Stomach (tissue), 9 donors: ENCODE data around the gene UNC45B. TPM values are rescaled to one million over a fixed set of nuclear protein-coding genes. Genes with fewer than 3 reads are reported as not detected.

ENCODE experiments used
- DNase-seq, 2 donors: peaks; one replicate each; pipeline versions ENCODE4 v3.0.0 to v3.0.0-alpha.2; 2013 to 2019
- H3K27ac ChIP-seq, 5 donors: fragments of 200-600 bp in 4 of 5; sonication (generic) in 4 of 5; one replicate each; pipeline ENCODE4 v1.5.1; 2013 to 2019; ENCODE audit warnings: mild to moderate bottlenecking in 1 of 5, moderate library complexity in 1 of 5
- H3K27me3 ChIP-seq, 3 donors: fragments of 200-600 bp; sonication (generic); one replicate each; pipeline ENCODE4 v1.5.1; 2017 to 2019; ENCODE audit warnings: mixed run types in 1 of 3
- H3K36me3 ChIP-seq, 4 donors: fragments of 200-600 bp; sonication (generic); 1 replicate in 3 of 4; 2 replicates in 1 of 4; pipeline ENCODE4 v1.5.1; 2016 to 2019
- H3K4me1 ChIP-seq, 4 donors: fragments of 200-600 bp; sonication (generic); one replicate each; pipeline ENCODE4 v1.5.1; 2016 to 2019
- H3K4me3 ChIP-seq, 4 donors: fragments of 200-600 bp; sonication (generic) in 3 of 4; one replicate each; pipeline ENCODE4 v1.5.1; 2016 to 2019; ENCODE audit warnings: mild to moderate bottlenecking in 1 of 4
- H3K9me3 ChIP-seq, 4 donors: fragments of 200-600 bp; sonication (generic); one replicate each; pipeline ENCODE4 v1.5.1; 2016 to 2019
- EP300 ChIP-seq: sonication (generic); formaldehyde crosslinking; IDR thresholded peaks from one replicate; pipeline ENCODE4 v1.6.1; 2017; ENCODE audit warnings: antibody characterized with exemption
- POLR2A ChIP-seq, 4 donors: fragments of 450-650 bp; IDR thresholded peaks; one replicate each; pipeline ENCODE4 v1.6.1; 2016; ENCODE audit warnings: antibody characterized with exemption in 4 of 4, control low read depth in 2 of 4, mild to moderate bottlenecking in 1 of 4, moderate library complexity in 1 of 4
- POLR2AphosphoS5 ChIP-seq, 3 donors: sonication (generic); formaldehyde crosslinking; IDR thresholded peaks; one replicate each; pipeline ENCODE4 v1.6.1; 2016; ENCODE audit warnings: antibody characterized with exemption in 3 of 3
- WGBS, 5 donors: extraction: QIAGEN DNeasy Blood & Tissue Kit in 3 of 5; methylation state at CpG; one replicate each; pipeline versions ENCODE4 v1.1.5 to v1.1.7; 2013 to 2018; 5-methylcytosine and 5-hydroxymethylcytosine counted together
- intact Hi-C: fragments of 100-400 bp; cut with DNase I; formaldehyde crosslinking; loops from one replicate; pipeline ENCODE4 v1.15.1; 2023; ENCODE audit warnings: low total_unique reads
- polyA plus RNA-seq, 3 donors: library from polyadenylated mRNA; stranded (reverse); fragments of 200-250 nt; gene quantifications; one replicate each; pipeline ENCODE4 v1.2.3, GENCODE V29; 2013
- total RNA-seq, 5 donors: library from RNA; depleted of rRNA; stranded (reverse); fragments of >200 nt; gene quantifications; one replicate each; pipeline versions ENCODE4 v1.1.0 to v1.2.3, GENCODE V29; 2014 to 2016
- TF ChIP-seq, protein P1 (sequence below), 7 experiments: fragments of 450-650 bp in 4 of 7; fragments of 200-600 bp in 3 of 7; sonication (generic) in 3 of 7; IDR thresholded peaks; one replicate each; pipeline ENCODE4 v1.5.1; 2016 to 2019; ENCODE audit warnings: antibody characterized with exemption in 7 of 7, control low read depth in 2 of 7, mild to moderate bottlenecking in 1 of 7
- donor health status: healthy with polysubstance abuse.
- donor health status: Bipolar disorder and iron deficiency.
- donor health status: healthy.

The UNC45B gene
- total and polyA plus RNA-seq, 8 donors: 0.05 to 1.8 (median 0.30) TPM; not detected in 2

DNA sequence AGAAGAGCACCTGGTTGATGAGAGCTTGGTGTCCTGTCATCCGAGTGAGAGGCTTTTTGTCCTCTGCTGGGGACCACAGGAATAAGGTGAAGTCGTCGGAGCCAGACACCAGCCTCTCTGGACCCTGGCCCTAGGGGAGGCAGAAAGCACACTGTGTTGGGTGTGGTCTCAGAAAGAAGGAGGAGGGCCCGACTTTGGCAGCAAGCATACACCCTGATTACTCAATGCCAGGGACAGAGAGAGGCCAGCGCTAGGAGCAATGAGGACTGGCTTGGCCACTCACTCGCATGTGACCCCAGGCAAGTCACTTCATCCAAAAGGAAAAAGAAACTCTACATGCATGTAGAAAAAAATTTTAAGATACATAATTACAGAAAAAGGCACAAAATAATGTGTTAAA is 12.3 kb upstream of the UNC45B start:
- no peaks in the 10 kb centered on the region for H3K9me3 ChIP-seq
- H3K36me3 ChIP-seq: peaks cover 61 to 94% (median 91%) of the 10 kb centered on the region in 4 donors
- no peaks in the 10 kb centered on the region for H3K27me3 ChIP-seq
- intact Hi-C loops: no loop called here
- H3K27ac ChIP-seq: no peak overlapping the region
- no peak for DNase-seq
- no peak overlapping the region for H3K4me3 ChIP-seq
- TF ChIP-seq EP300 (no peak), POLR2A (IDR thresholded peaks at IDR 0.05) (no peak), POLR2AphosphoS5 (IDR thresholded peaks at IDR 0.05) (no peak)
- TF ChIP-seq, protein P1, sequence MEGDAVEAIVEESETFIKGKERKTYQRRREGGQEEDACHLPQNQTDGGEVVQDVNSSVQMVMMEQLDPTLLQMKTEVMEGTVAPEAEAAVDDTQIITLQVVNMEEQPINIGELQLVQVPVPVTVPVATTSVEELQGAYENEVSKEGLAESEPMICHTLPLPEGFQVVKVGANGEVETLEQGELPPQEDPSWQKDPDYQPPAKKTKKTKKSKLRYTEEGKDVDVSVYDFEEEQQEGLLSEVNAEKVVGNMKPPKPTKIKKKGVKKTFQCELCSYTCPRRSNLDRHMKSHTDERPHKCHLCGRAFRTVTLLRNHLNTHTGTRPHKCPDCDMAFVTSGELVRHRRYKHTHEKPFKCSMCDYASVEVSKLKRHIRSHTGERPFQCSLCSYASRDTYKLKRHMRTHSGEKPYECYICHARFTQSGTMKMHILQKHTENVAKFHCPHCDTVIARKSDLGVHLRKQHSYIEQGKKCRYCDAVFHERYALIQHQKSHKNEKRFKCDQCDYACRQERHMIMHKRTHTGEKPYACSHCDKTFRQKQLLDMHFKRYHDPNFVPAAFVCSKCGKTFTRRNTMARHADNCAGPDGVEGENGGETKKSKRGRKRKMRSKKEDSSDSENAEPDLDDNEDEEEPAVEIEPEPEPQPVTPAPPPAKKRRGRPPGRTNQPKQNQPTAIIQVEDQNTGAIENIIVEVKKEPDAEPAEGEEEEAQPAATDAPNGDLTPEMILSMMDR (IDR thresholded peaks at IDR 0.05): no peak
- peaks cover 0 to 4% (median 0%) of the 10 kb centered on the region in 4 donors for H3K4me1 ChIP-seq
- whole genome bisulfite sequencing, 5 donors: 79 to 86% (median 82%) methylated on average over 6 of the region's 6 CpGs

DNA sequence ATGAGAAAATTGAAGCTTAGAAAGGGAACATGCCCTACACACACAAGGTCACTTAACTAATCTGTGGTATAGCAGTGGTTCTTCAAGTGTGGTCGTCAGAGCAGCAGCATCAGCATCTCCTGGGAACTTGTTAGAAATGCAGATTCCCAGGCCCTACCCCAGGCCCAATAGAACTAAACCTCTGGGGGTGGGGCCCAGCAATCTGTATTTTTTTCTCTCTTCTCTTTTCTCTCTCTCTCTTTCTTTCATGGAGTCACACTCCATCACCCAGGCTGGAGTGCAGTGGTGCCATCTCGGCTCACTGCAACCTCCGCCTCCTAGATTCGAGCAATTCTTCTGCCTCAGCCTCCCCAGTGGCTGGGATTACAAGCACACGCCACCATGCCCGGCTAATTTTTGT is 9.4 kb upstream of the UNC45B start:
- no peak for DNase-seq
- Histone ChIP-seq H3K36me3 (peaks cover 39 to 68% (median 65%) of the 10 kb centered on the region in 4 donors), H3K4me1 (peaks cover 10 to 20% (median 18%) of the 10 kb centered on the region in 4 donors), H3K27ac (no peak overlapping the region), H3K4me3 (no peak overlapping the region), H3K9me3 (no peaks in the 10 kb centered on the region), H3K27me3 (no peaks in the 10 kb centered on the region)
- WGBS, 5 donors: 94 to 98% (median 95%) methylated on average over 6 of the region's 6 CpGs
- intact Hi-C loops: no loop called here
- TF ChIP-seq POLR2AphosphoS5 (IDR thresholded peaks at IDR 0.05) (no peak), POLR2A (IDR thresholded peaks at IDR 0.05) (no peak), EP300 (no peak)
- TF ChIP-seq, protein P1 (IDR thresholded peaks at IDR 0.05): no peak

DNA sequence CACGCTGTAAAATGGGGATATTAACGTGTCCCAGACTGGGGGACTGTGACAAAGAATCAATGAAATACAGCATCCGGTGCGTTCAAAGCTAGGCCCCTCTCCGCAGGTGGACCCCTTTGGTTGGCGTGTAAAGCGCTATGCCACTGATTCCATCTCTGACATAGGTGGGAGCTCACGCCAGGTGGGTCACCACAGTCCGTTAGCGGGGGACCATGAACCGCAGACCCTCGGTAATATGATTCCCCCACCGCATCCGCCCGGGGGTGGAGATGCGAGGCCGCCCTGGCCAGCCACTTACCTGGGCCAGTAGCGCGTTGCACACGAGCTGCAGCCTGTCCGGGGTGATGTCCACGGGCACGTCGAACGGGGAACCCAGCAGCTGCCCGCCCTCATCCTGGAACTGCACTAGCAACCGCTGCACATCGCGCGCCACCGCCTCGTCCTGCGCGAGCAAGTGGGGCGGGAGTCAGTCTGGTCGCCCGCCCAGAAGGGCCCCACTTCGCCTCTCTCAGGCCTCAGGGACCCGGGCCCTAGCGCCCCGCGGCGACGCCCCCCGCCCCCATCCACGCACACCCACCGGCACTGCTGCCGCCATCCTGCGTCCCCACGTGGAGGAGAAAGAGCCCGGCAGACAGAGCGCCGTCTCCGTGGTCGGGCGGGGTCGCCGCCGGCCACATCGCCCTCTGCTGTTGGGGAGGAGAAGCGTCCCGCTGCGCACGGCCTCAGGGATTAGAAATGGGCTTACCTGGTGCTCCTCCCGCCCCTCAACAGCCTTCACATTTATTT is 5.7 kb upstream of the UNC45B start, which contains the start of gene NLE1:
NLE1 (minus strand) TSS at position 623 of the 786 bp plus-strand sequence; CDS start at position 595, 28 bp downstream.
- Histone ChIP-seq H3K4me1 (peaks cover 10 to 20% (median 18%) of the 10 kb centered on the region in 4 donors), H3K4me3 (peak within 1 kb of the TSS; percentile 73 to 100 (median 87)), H3K27me3 (no peaks in the 10 kb centered on the region), H3K27ac (peak within 1 kb of the TSS in 3 of 5 donors; percentile 10 to 68 (median 58)), H3K9me3 (no peaks in the 10 kb centered on the region), H3K36me3 (peaks cover 6 to 31% (median 29%) of the 10 kb centered on the region in 4 donors)
- peak; percentile 81 to 95 for DNase-seq
- 0 to 1% (median 0%) methylated on average over 12 to 65 of the region's 65 CpGs for WGBS, 5 donors
- TF ChIP-seq POLR2AphosphoS5 (IDR thresholded peaks at IDR 0.05): peak in 2 of 3 donors; percentile 60 to 74
- TF ChIP-seq, protein P1 (IDR thresholded peaks at IDR 0.05): peak in 5 of 7 experiments; percentile 78 to 96 (median 94)
- no peak for TF ChIP-seq POLR2A (IDR thresholded peaks at IDR 0.05)
- TF ChIP-seq EP300: no peak
- intact Hi-C loops: no loop called here

DNA sequence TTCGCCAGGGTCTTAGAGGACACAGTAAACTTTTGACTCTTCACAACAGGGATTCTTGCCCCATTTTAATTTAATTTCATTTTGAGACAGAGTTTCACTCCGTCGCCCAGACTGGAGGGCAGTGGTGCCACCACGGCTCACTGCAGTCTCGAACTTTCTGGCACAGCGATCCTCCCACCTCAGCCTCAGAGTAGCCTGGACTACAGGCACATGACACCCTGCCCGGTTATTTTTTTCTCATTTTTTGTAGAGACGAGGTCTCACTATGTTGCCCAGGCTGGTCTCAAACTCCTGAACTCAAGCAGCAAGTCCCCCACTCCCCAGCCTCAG is 5.2 kb upstream of the UNC45B start:
- WGBS, 5 donors: 57 to 68% (median 61%) methylated on average over 8 of the region's 8 CpGs
- Histone ChIP-seq H3K27ac (peak overlapping the region in 1 of 5 donors; percentile 68), H3K9me3 (no peaks in the 10 kb centered on the region), H3K4me1 (peaks cover 10 to 20% (median 18%) of the 10 kb centered on the region in 4 donors), H3K36me3 (peaks cover under 1 to 26% (median 23%) of the 10 kb centered on the region in 4 donors), H3K4me3 (peak overlapping the region; percentile 73 to 100 (median 87)), H3K27me3 (peaks cover 0 to 2% (median 0%) of the 10 kb centered on the region in 3 donors)
- TF ChIP-seq POLR2A (IDR thresholded peaks at IDR 0.05) (no peak), EP300 (no peak)
- TF ChIP-seq, protein P1 (IDR thresholded peaks at IDR 0.05): no peak
- intact Hi-C loops: no loop called here
- DNase-seq: no peak
